ENCODE measurements around the gene AUNIP. TPM values are rescaled to one million over a fixed set of nuclear protein-coding genes. Genes with fewer than 3 reads are reported as not detected.

Gene AUNIP
- total and polyA plus RNA-seq, 2 experiments from 2014 or later, result 2.2 to 2.3 TPM

GRCh38 chr1:25854554-25854953, 4.7 kb downstream of the AUNIP start:
- WGBS, 2 experiments (ENCODE audit: low coverage in 1 of 2, low lambda C conversion rate in 2 of 2, missing lambda C conversion rate in 2 of 2), result 97 to 100% methylated on average over 2 of the region's 2 CpGs
- TF ChIP-seq EZH2 (IDR thresholded peaks at IDR 0.05; ENCODE audit: insufficient read depth, poor library complexity, severe bottlenecking), result no peak
- TF ChIP-seq EZH2phosphoT487 (IDR thresholded peaks at IDR 0.05; ENCODE audit: insufficient read depth, low read depth), result no peak

GRCh38 chr1:25848531-25848930, 10.7 kb downstream of the AUNIP start:
- Histone ChIP-seq H3F3A (ENCODE audit: insufficient read depth) (peaks cover 7% of the 10 kb centered on the region; the same call in 1 of the 2 replicates), H2AFZ (0 out of 2 replicates have a peak overlapping the region, but pooled peaks have one; percentile 34), H3K4me1 (ENCODE audit: insufficient read depth) (no peaks in the 10 kb centered on the region), H3K79me2 (ENCODE audit: insufficient read depth) (peaks cover 17% of the 10 kb centered on the region; the same call in 1 of the 2 replicates), H3K9me3 (ENCODE audit: low read depth) (no peaks in the 10 kb centered on the region), H3K27ac (no peak overlapping the region), H3K9ac (no peak overlapping the region), H3K36me3 (ENCODE audit: low read depth) (no peaks in the 10 kb centered on the region), H3K27me3 (replicated peaks; ENCODE audit: insufficient read depth) (no peaks in the 10 kb centered on the region), H3K4me3 (no peak overlapping the region), H3K9me2 (ENCODE audit: insufficient read depth) (no peaks in the 10 kb centered on the region), H4K20me1 (ENCODE audit: insufficient read depth) (no peaks in the 10 kb centered on the region), H3K4me2 (ENCODE audit: unreplicated experiment) (no peak overlapping the region)
- DNase-seq, result no peak
- in situ Hi-C loops (cut with MboI), result no loop called here
- 4 to 18% methylated on average over 1 of the region's 1 CpG for WGBS, 2 experiments (ENCODE audit: low coverage in 1 of 2, low lambda C conversion rate in 2 of 2, missing lambda C conversion rate in 2 of 2)
- TF ChIP-seq EZH2 (IDR thresholded peaks at IDR 0.05; ENCODE audit: insufficient read depth, poor library complexity, severe bottlenecking) (no peak), EZH2phosphoT487 (IDR thresholded peaks at IDR 0.05; ENCODE audit: insufficient read depth, low read depth) (no peak)

More at GRCh38 chr1:25854554-25854953, 4.7 kb downstream of the AUNIP start:
- Histone ChIP-seq H3K27ac (no peak overlapping the region), H3K9me2 (ENCODE audit: insufficient read depth) (no peaks in the 10 kb centered on the region), H3K36me3 (ENCODE audit: low read depth) (no peaks in the 10 kb centered on the region), H3F3A (ENCODE audit: insufficient read depth) (peaks cover under 1% of the 10 kb centered on the region), H3K4me1 (ENCODE audit: insufficient read depth) (no peaks in the 10 kb centered on the region), H3K9me3 (ENCODE audit: low read depth) (no peaks in the 10 kb centered on the region), H3K27me3 (replicated peaks; ENCODE audit: insufficient read depth) (no peaks in the 10 kb centered on the region), H3K4me3 (no peak overlapping the region), H3K4me2 (ENCODE audit: unreplicated experiment) (no peak overlapping the region), H2AFZ (no peak overlapping the region; the same call in 1 of the 2 replicates), H3K9ac (no peak overlapping the region), H3K79me2 (ENCODE audit: insufficient read depth) (peaks cover 51% of the 10 kb centered on the region; the same call in 1 of the 2 replicates), H4K20me1 (ENCODE audit: insufficient read depth) (no peaks in the 10 kb centered on the region)
- in situ Hi-C loops (cut with MboI), result no loop called here
- DNase-seq, result no peak

GRCh38 chr1:25847929-25848328, 11.3 kb downstream of the AUNIP start:
- no peaks in the 10 kb centered on the region for H3K27me3 ChIP-seq (replicated peaks; ENCODE audit: insufficient read depth)
- peaks cover 11% of the 10 kb centered on the region; the same call in 1 of the 2 replicates for H3K79me2 ChIP-seq (ENCODE audit: insufficient read depth)
- no peaks in the 10 kb centered on the region for H3K9me3 ChIP-seq (ENCODE audit: low read depth)
- no peaks in the 10 kb centered on the region for H3K9me2 ChIP-seq (ENCODE audit: insufficient read depth)
- no peak for DNase-seq
- in situ Hi-C loops (cut with MboI), result no loop called here
- no peak overlapping the region for H3K27ac ChIP-seq
- 70 to 75% methylated on average over 4 of the region's 4 CpGs for WGBS, 2 experiments (ENCODE audit: low coverage in 1 of 2, low lambda C conversion rate in 2 of 2, missing lambda C conversion rate in 2 of 2)
- no peaks in the 10 kb centered on the region for H3K4me1 ChIP-seq (ENCODE audit: insufficient read depth)
- H3F3A ChIP-seq (ENCODE audit: insufficient read depth), result peaks cover 7% of the 10 kb centered on the region; the same call in 1 of the 2 replicates
- H2AFZ ChIP-seq, result no peak overlapping the region
- H3K9ac ChIP-seq, result no peak overlapping the region
- H3K4me3 ChIP-seq, result no peak overlapping the region
- no peaks in the 10 kb centered on the region for H4K20me1 ChIP-seq (ENCODE audit: insufficient read depth)
- H3K36me3 ChIP-seq (ENCODE audit: low read depth), result no peaks in the 10 kb centered on the region
- no peak overlapping the region for H3K4me2 ChIP-seq (ENCODE audit: unreplicated experiment)
- TF ChIP-seq EZH2phosphoT487 (IDR thresholded peaks at IDR 0.05; ENCODE audit: insufficient read depth, low read depth), result no peak
- no peak for TF ChIP-seq EZH2 (IDR thresholded peaks at IDR 0.05; ENCODE audit: insufficient read depth, poor library complexity, severe bottlenecking)

GRCh38 chr1:25845664-25846063, 13.6 kb downstream of the AUNIP start:
- no peak overlapping the region for H3K9ac ChIP-seq
- H3F3A ChIP-seq (ENCODE audit: insufficient read depth), result peaks cover 7% of the 10 kb centered on the region; the same call in 1 of the 2 replicates
- in situ Hi-C loops (cut with MboI), result no loop called here
- no peak for TF ChIP-seq EZH2phosphoT487 (IDR thresholded peaks at IDR 0.05; ENCODE audit: insufficient read depth, low read depth)
- no peak for TF ChIP-seq EZH2 (IDR thresholded peaks at IDR 0.05; ENCODE audit: insufficient read depth, poor library complexity, severe bottlenecking)
- H3K9me2 ChIP-seq (ENCODE audit: insufficient read depth), result no peaks in the 10 kb centered on the region
- no peaks in the 10 kb centered on the region for H3K36me3 ChIP-seq (ENCODE audit: low read depth)
- no peak for DNase-seq
- no peak overlapping the region for H3K27ac ChIP-seq
- no peak overlapping the region for H3K4me2 ChIP-seq (ENCODE audit: unreplicated experiment)
- no peaks in the 10 kb centered on the region for H4K20me1 ChIP-seq (ENCODE audit: insufficient read depth)
- no peak overlapping the region for H3K4me3 ChIP-seq
- no peak overlapping the region for H2AFZ ChIP-seq
- H3K79me2 ChIP-seq (ENCODE audit: insufficient read depth), result 0 out of 2 replicates have a peak, but pooled peaks cover 4% of the 10 kb centered on the region
- H3K27me3 ChIP-seq (replicated peaks; ENCODE audit: insufficient read depth), result no peaks in the 10 kb centered on the region
- no peaks in the 10 kb centered on the region for H3K9me3 ChIP-seq (ENCODE audit: low read depth)
- no peaks in the 10 kb centered on the region for H3K4me1 ChIP-seq (ENCODE audit: insufficient read depth)
- WGBS, 2 experiments (ENCODE audit: low coverage in 1 of 2, low lambda C conversion rate in 2 of 2, missing lambda C conversion rate in 2 of 2), result 85 to 88% methylated on average over 5 of the region's 5 CpGs

All from GM23248 (cell line).